Left colon (tissue), 2 donors: ENCODE results near the gene CD83. TPM values are rescaled to one million over a fixed set of nuclear protein-coding genes. Genes with fewer than 3 reads are reported as not detected.

ENCODE experiments used
- ATAC-seq: fragments of 200-7000 bp; cut with Tn5 transposase; one replicate; pipeline ENCODE4 v1.9.1; 2020; ENCODE audit warnings: mild to moderate bottlenecking, moderate library complexity
- DNase-seq, 2 donors: peaks; one replicate each; pipeline ENCODE4 v3.0.0-alpha.2; 2020
- intact Hi-C, 2 donors: fragments of 100-400 bp; cut with DNase I in 1 of 2; cut with micrococcal nuclease in 1 of 2; formaldehyde crosslinking; loops; one replicate each; pipeline versions ENCODE4 v1.11.2 to v1.14.0; 2022; cut with DNase I, micrococcal nuclease
- total RNA-seq, 2 donors: library from RNA; stranded (reverse); fragmentation: NEBNext Ultra II Directional; extraction: Animal tissue kit (Norgen Biotek cat#: 25700); gene quantifications; one replicate each; pipeline ENCODE4 v1.2.1, GENCODE V29; 2021
- donor health status: DM: no; HTN: no; CAD: no.
- donor health status: DM: yes; HTN: yes; CAD: no.

Gene CD83
- total RNA-seq, 2 donors from 2014 or later, result 1.3 to 2.6 TPM

GRCh38 chr6:14118446-14118845, 874 bp downstream of the CD83 start:
- intact Hi-C loops, result no loop called here
- no peak for DNase-seq
- no peak for ATAC-seq

DNA sequence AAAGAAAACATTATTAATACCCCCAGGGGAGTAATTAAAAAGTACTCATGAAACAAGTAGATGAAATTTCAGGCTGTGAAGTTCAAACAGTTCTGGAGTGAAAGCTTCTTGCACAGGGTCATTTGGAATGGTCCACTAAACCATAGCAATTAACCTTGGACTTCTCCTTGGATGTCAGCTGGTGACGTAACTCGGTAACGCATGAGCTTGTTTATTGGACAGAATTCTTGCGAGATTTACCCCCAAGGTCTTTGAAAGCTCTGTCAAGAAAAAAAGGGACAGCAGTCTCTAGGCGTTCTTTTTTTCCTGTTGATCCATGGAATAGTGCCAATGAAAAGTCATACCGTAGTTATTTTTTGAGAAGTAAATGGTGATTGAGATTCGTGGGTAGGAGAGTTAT, 2.2 kb downstream of the CD83 start:
- DNase-seq, result no peak
- intact Hi-C loops, result no loop called here

DNA sequence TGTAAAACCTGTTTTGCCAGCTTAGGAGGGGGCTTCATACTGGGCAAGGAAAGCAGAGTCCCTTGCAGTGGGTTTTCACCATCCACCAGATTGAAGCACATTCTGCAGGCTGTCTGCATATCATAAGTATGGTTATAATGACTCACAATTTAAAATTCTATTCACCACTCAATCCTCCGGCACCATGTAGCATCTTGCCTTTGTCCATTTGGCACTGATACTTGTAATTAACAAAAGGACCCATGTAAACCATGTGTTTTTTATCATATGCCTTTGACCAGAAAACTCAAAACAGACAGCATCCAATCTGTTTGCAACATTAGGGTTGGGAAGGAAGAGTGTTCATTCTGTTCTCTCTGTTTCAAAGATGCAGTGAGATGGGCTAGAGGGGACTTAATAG, 3.0 kb downstream of the CD83 start:
- no peak for ATAC-seq
- DNase-seq, result no peak
- intact Hi-C loops, result no loop called here

More for the DNA sequence above, 2.2 kb downstream of the CD83 start:
- ATAC-seq, result no peak

- ATAC-seq, result no peak
- DNase-seq, result no peak
- intact Hi-C loops, result no loop called here
These were observed 4.4 kb downstream of the CD83 start for GRCh38 chr6:14121936-14122344.

- intact Hi-C loops, result no loop called here
- no peak for DNase-seq
- no peak for ATAC-seq
These were observed 6.0 kb downstream of the CD83 start for GRCh38 chr6:14123386-14124111.

GRCh38 chr6:14125346-14125745, 7.8 kb downstream of the CD83 start:
- DNase-seq (no peak), ATAC-seq (no peak)
- intact Hi-C loops, result no loop called here

GRCh38 chr6:14126191-14126590, 8.6 kb downstream of the CD83 start:
- ATAC-seq (no peak), DNase-seq (no peak)
- intact Hi-C loops, result no loop called here

GRCh38 chr6:14127611-14128010, 10.0 kb downstream of the CD83 start:
- intact Hi-C loops, result no loop called here
- DNase-seq (no peak), ATAC-seq (no peak)

DNA sequence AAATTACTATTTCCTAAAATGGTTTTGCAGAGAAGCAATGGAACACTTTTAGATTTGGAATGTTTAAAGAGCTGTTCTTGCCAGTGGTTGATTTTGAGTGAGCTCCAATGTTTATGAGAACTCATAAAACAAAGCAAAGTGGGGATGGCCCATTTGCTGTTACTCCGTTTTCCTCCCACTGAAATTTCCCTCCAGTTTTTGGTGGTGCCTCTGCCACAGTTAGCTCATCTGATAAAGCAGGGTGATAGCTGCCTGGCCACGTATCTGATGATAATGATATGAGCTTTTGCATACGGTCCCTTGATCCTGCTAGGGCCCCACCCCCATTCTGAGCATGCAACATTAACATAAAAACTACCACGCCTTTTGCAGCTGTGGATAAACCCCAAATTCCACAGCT, 10.4 kb downstream of the CD83 start:
- DNase-seq (no peak), ATAC-seq (no peak)
- intact Hi-C loops, result no loop called here

DNA sequence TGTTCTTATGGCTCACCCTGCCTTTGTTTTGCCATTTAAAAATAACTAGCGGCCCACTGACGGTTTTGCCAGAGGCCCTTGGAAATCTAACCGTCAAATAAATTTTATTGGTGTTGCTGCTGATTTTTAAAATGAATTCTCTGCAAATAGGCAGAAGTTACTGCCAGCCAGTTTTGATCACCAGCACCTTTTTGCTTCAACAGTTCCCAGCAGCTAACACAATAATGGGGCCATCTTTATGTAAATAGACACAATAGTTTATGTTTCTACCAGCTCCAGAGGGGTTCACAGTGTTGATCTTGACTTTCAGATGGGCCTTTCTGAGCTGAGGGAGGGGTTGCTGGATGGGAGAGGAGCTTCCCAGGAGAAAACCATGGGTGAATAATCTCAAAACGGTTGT, 11.2 kb downstream of the CD83 start:
- DNase-seq (no peak), ATAC-seq (no peak)
- intact Hi-C loops, result no loop called here

DNA sequence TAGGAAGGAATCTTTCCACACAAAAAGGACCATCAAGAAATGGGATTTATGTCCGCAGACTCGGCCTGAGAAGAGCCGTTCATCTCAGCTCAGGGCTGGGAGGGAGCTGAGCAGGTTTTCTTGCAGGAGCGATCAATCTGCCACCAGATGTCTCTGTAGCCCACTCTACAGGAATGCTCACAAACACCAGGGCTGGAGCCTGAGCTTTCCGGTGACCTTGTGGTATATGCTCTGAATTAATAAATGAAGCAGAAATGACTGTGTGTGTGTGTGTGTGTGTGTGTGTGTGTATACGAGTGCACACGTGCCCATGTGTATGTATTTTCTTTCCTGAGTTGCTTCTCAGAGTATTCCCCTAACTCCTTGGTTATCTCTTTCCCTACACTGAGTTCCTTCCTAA, 12.0 kb downstream of the CD83 start:
- intact Hi-C loops, result no loop called here
- DNase-seq (peak; percentile 49 to 57), ATAC-seq (peak; percentile 97)

DNA sequence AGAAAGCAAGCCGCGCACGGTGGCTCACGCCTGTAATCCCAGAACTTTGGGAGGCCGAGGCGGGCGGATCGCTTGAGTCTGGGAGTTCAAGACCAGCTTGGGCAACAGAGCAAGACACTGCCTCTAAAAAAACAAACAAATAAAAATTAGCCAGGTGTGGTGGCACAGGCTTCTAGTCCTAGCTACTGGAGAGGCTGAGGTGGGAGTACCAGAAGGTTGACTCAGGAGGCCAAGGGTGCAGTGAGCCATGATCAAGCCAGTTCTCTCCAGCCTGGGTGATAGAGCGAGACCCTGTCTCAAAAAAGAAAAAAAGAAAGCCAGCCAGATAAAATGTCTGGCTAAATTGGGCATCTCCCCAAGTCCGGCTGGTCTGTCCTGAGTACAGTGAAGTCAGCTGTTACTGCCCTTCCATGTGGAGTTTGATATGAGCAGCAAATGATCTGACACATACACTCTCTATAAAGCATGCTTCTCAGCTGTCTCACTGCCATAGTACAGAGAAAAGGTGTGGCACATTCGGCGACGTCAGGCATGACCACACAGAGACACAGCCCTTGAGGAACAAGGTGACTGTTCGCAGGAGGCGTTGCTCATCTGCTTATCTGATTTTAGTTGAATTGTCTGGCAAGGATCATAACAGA, 13.0 kb downstream of the CD83 start:
- no peak for DNase-seq
- intact Hi-C loops, result no loop called here
- peak; percentile 50 for ATAC-seq

GRCh38 chr6:14131579-14131978, 14.0 kb downstream of the CD83 start:
- no peak for ATAC-seq
- no peak for DNase-seq
- intact Hi-C loops, result no loop called here

GRCh38 chr6:14132244-14132920, 14.8 kb downstream of the CD83 start:
- ATAC-seq (no peak), DNase-seq (no peak)
- intact Hi-C loops, result no loop called here

- no peak for ATAC-seq
- DNase-seq, result no peak
- intact Hi-C loops, result no loop called here
These were observed 15.3 kb downstream of the CD83 start for GRCh38 chr6:14132921-14133275.

DNA sequence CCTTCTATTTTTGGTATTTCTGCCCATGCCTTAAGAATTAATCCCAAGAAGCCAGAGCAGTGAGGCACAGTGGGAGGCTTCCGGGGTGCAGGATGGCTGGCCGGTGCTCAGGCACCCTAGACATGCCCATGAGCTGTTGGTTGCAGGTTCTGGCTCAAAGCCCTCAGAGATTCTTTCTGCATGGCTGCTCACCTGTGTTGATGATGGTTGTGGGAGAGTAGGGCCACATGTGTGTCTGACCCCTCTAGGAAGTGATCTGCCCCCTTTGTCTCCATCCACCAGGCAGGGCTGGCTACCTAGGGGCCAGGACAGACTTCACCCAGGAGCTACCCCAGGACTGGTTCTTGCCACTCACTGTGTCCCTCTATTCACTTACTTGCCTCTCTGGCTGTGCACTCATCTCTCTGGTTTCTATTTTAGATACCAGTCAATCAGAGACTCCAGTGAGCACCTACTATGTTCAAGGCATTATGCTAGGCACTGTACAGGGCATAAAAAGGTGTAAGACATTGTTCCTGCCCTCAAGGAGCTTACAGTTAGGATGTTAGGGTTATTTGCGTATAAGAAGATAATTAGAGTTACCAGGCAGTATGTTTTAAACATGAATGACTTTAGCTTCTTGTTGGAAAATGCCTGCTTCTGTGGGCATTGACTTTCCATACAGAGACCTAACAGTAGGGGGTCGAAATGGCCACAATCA, 16.8 kb downstream of the CD83 start:
- ATAC-seq (no peak), DNase-seq (no peak)
- intact Hi-C loops, result no loop called here

DNA sequence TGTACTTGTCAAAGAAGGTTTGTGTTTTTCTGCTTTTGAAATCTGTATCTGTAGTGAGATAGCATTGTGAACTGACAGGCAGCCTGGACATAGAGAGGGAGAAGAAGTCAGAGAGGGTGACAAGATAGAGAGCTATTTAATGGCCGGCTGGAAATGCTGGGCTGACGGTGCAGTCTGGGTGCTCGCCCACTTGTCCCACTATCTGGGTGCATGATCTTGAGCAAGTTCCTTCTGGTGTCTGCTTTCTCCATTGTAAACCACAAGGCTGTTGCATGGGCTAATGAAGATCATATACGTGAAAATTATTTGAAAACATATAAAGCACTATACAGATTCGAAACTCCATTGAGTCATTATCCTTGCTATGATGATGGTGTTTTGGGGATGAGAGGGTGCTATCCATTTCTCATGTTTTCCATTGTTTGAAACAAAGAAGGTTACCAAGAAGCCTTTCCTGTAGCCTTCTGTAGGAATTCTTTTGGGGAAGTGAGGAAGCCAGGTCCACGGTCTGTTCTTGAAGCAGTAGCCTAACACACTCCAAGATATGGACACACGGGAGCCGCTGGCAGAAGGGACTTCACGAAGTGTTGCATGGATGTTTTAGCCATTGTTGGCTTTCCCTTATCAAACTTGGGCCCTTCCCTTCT, 18.4 kb downstream of the CD83 start:
- ATAC-seq (no peak), DNase-seq (no peak)
- intact Hi-C loops, result no loop called here

DNA sequence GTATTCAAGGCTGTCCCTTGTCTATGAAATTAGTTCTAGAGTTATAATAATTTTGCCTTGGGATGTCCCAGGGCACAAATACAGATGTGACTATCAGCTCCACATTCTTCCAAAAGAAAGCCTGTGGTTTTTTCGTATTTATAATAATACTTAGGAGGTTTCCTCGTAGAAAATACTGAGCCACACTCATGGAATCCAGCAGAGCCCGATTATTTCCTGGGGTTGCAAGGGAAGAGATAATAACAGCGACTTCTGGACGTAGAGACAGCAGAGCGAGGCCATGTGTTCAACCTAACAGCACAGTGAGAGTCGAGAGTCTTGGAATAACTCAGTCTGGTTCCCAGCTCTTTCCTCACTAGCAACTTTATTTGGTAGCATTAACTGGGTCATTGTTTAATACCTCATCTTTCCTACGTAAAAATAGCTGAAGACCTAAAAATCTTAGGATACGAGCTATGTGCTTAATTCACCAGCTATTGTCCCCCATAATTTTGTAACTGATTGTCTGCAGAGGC, 21.2 kb downstream of the CD83 start:
- no peak for ATAC-seq
- intact Hi-C loops, result no loop called here
- no peak for DNase-seq
